A549 (cell line): ENCODE measurements around the gene DAZL.

Experiments
- KDM5A ChIP-seq: fragments of 200-600 bp; sonication (generic); IDR thresholded peaks from 2 replicates; pipeline ENCODE4 v1.6.1; 2016; ENCODE audit warnings: antibody characterized with exemption, mild to moderate bottlenecking
- POLR2A ChIP-seq: IDR thresholded peaks from 2 replicates; pipeline ENCODE4 v1.6.1; 2012; ENCODE audit warnings: mild to moderate bottlenecking, low read length
- RFX5 ChIP-seq: fragments of 450-650 bp; IDR thresholded peaks from 2 replicates; pipeline ENCODE4 v1.7.1; 2014; ENCODE audit warnings: antibody characterized with exemption, mild to moderate bottlenecking, moderate library complexity
- TF ChIP-seq, protein P1 (sequence below): fragments of >200 bp; sonication (Bioruptor Twin); formaldehyde crosslinking; IDR thresholded peaks from 3 replicates; pipeline ENCODE4 v1.5.1; 2016
- TF ChIP-seq, protein P2 (sequence below): fragments of 250-450 bp; sonication (Bioruptor Pico); IDR thresholded peaks from 2 replicates; pipeline ENCODE4 v1.5.0; 2021; ENCODE audit warnings: mild to moderate bottlenecking, moderate library complexity, borderline replicate concordance

DNA sequence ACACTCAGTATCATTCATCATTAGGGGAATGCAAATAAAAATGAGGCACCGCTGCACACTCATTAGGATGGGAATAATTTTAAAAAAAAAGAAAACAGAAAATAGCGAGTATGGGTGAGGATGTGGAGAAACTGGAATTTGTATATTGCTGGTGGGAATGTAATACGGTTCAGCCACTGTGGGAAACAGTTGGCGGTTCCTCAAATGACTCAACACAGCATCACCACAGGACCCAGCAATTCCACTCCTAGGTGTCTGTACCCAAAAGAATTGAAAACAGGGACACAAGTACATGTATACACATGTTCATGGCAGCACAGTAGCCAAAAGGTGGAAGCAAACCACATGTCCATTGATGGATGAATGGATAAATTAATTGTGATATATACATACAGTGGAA lies 56.5 kb downstream of the DAZL start:
- no peak for TF ChIP-seq KDM5A
- no peak for TF ChIP-seq RFX5
- TF ChIP-seq, protein P1, sequence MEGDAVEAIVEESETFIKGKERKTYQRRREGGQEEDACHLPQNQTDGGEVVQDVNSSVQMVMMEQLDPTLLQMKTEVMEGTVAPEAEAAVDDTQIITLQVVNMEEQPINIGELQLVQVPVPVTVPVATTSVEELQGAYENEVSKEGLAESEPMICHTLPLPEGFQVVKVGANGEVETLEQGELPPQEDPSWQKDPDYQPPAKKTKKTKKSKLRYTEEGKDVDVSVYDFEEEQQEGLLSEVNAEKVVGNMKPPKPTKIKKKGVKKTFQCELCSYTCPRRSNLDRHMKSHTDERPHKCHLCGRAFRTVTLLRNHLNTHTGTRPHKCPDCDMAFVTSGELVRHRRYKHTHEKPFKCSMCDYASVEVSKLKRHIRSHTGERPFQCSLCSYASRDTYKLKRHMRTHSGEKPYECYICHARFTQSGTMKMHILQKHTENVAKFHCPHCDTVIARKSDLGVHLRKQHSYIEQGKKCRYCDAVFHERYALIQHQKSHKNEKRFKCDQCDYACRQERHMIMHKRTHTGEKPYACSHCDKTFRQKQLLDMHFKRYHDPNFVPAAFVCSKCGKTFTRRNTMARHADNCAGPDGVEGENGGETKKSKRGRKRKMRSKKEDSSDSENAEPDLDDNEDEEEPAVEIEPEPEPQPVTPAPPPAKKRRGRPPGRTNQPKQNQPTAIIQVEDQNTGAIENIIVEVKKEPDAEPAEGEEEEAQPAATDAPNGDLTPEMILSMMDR, result no peak
- no peak for TF ChIP-seq POLR2A
- TF ChIP-seq, protein P2, sequence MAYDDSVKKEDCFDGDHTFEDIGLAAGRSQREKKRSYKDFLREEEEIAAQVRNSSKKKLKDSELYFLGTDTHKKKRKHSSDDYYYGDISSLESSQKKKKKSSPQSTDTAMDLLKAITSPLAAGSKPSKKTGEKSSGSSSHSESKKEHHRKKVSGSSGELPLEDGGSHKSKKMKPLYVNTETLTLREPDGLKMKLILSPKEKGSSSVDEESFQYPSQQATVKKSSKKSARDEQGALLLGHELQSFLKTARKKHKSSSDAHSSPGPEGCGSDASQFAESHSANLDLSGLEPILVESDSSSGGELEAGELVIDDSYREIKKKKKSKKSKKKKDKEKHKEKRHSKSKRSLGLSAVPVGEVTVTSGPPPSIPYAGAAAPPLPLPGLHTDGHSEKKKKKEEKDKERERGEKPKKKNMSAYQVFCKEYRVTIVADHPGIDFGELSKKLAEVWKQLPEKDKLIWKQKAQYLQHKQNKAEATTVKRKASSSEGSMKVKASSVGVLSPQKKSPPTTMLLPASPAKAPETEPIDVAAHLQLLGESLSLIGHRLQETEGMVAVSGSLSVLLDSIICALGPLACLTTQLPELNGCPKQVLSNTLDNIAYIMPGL (CRISPR knock-in tag), result no peak
